Fibroblast of skin of right biceps (primary cell): ENCODE data around the gene COL6A6.
A peak's percentile ranks its signal among the peaks of the same experiment; 100 is the strongest.

Experiments
- DNase-seq: peaks from one replicate; pipeline ENCODE4 v3.0.0-alpha.2; 2013

COL6A6 gene, protein sequence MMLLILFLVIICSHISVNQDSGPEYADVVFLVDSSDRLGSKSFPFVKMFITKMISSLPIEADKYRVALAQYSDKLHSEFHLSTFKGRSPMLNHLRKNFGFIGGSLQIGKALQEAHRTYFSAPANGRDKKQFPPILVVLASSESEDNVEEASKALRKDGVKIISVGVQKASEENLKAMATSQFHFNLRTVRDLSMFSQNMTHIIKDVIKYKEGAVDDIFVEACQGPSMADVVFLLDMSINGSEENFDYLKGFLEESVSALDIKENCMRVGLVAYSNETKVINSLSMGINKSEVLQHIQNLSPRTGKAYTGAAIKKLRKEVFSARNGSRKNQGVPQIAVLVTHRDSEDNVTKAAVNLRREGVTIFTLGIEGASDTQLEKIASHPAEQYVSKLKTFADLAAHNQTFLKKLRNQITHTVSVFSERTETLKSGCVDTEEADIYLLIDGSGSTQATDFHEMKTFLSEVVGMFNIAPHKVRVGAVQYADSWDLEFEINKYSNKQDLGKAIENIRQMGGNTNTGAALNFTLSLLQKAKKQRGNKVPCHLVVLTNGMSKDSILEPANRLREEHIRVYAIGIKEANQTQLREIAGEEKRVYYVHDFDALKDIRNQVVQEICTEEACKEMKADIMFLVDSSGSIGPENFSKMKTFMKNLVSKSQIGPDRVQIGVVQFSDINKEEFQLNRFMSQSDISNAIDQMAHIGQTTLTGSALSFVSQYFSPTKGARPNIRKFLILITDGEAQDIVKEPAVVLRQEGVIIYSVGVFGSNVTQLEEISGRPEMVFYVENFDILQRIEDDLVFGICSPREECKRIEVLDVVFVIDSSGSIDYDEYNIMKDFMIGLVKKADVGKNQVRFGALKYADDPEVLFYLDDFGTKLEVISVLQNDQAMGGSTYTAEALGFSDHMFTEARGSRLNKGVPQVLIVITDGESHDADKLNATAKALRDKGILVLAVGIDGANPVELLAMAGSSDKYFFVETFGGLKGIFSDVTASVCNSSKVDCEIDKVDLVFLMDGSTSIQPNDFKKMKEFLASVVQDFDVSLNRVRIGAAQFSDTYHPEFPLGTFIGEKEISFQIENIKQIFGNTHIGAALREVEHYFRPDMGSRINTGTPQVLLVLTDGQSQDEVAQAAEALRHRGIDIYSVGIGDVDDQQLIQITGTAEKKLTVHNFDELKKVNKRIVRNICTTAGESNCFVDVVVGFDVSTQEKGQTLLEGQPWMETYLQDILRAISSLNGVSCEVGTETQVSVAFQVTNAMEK (N-terminal part only)

DNA sequence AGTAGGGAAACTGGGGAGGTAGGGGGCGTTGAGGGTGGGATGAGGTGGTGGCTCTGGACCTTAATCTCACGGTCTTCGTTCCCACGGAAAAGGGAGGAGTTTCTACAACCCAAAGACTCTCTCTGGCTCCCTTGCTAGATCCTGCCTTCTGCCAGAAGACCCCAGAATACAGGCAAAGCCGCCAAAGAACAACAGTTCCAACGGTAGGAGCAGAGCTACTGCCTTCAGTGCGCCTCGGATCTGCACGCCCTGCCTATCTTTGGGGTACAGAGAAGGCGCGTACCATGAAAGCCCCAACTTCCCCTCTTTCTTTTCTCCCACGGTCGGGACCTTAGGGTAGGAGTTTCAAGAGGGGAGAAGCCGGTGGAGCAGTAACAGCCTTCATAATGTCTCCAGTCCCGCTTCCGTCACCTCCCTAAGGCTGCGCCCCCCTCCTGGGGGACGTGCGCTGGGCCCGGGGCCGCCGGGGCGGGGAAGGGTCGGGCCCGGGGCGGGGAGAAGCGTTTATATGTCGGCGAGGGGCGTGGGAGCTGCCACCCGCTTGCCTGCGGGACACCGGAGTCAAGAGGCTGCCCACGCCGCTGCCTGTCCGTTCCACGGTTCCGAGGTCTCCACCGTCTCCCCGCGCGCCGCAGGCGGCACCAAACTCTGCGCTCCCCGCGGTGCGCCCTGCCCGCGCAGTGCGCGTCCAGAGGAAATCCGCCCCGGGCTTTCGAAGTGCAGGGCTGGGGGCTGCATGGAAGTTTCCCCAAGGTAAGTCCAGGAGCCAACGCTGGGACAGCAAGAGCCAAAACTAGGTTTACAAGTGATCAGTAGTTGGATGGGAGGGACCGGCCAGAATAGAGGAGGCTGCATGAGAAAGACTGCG lies at the start of gene COL6A6:
Gene COL6A6 (plus strand): TSS at position 533 of the 868 bp plus-strand sequence. CDS start 43,188 bp downstream, outside the sequence.
- DNase-seq: peak; percentile 23

DNA sequence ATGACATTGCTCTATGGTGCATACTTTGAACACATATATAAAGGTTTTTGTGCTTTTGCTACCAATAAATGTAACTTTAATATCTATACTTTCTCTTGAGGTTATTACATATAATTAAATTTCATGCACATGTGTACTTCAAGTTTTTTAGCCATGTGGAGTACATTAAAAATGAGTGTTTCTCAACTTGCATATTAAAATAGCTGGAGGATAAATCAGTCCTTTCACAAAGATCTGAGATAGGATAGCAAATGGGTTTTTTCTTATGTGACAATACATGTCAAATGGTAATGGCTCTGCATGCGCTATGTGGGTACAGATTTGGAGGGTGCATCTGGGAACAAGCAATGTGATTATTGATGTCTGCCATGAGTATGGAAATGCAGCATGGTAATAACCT lies 48.7 kb upstream of the COL6A6 start:
- no peak for DNase-seq

DNA sequence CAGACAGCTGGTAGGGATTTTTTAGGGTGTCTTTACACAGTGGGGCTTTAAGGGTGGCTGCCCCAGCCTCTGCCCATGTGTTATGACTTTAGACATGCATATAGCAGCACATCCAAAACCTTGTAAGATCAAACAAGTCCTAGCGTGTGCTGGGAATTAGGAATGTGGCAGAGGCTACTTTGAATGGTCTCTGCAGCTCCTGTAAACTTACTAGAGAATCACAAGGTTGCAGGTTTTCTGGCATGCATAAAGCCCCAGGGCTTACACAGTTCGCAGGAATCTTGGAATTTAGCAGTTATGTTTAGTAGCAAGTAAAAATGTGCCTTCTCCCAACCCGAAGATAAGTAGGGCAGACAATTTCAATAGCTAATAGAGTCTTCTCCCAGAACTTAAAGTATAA lies 46.9 kb upstream of the COL6A6 start:
- peak; percentile 14 for DNase-seq

DNA sequence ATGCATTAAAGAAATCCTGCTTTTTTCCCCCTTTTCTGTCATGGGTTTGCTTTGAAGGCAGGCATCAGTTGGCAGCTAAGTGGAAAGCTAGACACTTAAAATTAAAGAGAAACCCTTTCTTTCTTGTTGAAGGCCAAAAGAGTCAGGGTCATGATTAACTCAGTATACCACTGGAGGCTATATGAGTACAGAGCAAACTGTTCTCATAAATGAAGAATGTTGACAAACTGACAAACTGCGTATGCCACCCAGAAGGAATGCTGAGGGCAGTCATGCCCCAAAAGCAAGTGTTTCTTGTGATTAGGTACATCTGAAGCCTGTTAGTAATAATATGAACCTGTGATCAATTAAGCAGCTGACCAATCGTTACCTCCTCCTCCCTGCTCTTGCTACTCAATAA lies 43.6 kb upstream of the COL6A6 start:
- DNase-seq: no peak

DNA sequence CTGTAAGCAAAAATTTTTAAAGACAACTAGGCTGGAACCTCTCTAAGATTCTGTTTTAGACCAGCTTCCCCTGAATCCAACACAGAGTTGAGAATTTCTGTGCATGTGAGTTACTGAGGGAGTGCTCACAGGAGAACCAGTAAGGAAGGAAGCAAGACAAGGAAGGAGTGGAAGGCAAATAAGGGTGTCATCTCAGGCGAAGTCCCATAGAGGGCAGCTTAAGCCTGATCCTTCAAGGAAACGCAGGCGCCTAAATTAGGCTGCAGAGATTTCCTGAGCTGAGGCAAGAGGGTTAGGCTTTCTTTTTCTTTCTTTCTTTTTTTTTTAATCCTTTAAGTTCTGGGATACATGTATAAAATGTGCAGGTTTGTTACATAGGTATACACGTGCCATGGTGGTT lies 36.2 kb upstream of the COL6A6 start:
- peak; percentile 62 for DNase-seq

DNA sequence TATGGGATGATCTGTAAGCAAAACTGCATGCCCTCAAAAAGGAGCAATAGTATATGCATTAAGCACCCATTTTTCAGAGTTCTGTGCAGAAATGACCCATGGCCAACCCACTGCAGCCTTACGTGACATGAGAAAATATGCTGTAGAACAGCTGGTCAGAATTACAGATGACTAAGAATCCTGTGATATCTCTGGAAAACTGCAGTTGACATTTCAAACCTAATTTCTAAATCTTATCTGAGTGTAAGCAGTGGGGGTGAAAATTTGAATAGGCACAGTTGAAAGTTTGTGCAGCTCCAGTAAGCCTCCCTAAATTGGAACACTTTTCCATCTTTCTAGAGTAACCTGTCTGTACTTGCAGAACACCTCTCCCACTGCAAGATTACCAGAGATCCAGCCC lies 28.7 kb upstream of the COL6A6 start:
- peak; percentile 16 for DNase-seq

DNA sequence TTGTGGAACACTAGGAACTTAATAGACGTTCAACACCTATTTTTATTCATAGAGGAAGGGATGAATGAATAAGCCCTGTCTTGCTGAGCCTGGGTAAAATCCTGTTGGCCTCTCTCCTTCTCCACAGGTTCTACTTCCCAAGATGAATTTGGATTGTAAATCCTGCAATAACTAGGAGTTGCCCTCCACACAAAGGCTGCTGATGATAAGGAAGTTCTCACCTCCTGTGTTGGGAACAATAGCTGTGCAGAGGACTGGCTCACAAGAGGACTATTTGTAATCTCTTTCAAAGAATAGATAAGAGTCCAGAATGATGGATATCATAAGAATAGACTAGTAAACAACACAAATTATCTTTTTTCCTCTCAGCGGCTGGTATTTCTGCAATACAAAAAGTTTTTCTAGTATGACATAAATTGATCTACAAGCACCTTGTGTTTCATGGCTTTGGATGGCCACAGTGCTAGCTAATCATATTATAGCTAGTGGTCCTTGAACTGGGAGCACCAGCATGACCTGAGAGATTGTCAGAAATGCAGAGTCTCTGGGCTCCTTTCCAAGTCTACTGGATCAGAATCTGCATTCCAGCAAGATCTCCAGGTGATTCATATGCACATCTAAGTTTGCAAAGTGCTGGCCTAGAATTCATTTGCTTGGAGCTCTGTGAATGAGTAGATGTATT lies 28.1 kb upstream of the COL6A6 start:
- DNase-seq: no peak

DNA sequence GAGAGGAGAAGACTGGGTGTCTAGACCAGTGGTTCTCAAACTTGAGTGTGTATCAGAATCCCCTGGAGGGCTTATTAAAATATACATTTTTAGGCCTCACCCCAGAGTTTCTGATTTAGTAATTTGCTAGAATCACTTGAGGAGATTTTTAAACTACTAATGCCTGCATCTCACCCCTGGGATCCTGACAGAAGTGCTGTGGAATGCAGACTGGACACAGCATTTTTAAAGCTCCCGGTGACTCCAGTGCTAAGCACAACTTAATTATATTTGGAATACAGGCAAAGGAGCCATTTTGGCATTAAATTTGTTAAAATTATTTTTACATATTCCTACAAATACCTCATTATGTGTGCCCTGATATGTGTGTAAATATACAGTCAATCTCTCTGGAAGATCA lies 26.7 kb upstream of the COL6A6 start:
- peak; percentile 57 for DNase-seq

DNA sequence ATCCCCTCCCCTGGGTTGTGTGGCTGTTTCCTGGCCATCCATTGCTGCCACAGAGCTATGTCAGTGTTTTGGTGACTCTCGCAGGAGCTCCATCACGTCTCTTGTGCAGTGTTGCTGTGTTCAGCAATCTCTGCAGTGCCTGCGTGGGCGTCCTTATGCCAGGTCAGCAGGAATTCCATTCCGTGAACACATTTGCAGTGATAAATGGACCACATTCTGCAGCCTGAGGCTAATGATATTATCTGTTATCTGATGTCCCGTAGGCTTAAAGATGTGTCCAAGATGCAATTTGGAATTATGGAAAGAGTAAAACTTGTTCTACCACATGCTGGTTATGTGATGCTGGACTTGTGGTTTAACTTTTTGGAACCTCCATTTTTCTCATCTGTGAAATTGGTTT lies 25.5 kb upstream of the COL6A6 start:
- DNase-seq: no peak

DNA sequence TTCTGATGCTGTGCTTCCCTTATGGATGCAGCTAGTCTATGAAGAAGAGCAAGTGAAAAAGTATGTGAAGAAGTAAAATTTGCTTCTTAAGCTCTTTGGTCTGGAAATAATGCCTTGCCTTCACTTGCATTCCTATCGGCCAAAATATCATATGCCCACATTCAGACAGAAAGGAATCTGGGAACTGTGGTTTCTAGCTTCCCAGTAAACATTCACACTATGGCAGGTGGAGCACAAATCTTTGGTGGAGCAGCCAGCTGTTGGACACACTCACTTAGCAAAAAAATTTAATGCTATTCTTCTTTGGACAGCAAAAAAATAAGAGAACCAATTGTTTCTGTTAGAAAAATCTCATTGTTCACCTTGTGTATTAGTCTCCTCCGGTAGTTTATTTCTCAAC lies 12.3 kb upstream of the COL6A6 start:
- DNase-seq: no peak

DNA sequence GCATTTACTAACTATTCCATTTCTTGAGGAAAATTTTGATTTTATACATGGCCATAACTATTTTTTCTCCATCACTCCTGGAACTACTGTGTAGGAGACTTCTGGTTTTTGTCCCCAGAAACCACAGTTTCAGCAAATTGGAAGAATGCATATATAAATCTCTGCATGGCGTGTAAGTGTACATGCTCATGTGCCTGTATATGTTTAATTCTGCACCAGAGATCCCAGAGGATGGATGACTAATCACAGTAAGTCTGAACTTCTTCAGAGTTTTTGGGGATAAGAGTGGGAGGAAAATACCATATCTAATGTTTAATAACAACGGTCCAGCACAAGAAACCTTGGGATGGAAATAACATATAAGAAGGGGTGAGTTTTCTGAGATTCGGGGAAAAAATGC lies 10.9 kb upstream of the COL6A6 start:
- peak; percentile 49 for DNase-seq

DNA sequence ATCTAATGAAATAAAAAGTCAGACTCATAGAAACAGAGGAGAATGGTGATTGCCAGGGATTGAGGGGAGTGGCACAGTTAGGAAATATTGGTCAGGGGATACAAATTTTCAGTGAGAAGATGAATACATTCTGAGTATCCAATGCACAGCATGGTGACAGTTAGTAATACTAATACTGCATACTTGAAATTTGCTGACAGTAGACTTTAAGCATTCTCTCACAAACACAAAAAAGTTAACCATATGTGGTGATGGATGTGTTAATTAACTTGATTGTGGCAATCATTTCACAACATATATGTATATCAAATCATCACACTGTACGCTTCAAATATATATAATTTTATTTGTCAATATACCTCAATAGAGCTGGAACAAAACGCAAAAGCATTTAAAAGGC lies 9.2 kb upstream of the COL6A6 start:
- DNase-seq: no peak

DNA sequence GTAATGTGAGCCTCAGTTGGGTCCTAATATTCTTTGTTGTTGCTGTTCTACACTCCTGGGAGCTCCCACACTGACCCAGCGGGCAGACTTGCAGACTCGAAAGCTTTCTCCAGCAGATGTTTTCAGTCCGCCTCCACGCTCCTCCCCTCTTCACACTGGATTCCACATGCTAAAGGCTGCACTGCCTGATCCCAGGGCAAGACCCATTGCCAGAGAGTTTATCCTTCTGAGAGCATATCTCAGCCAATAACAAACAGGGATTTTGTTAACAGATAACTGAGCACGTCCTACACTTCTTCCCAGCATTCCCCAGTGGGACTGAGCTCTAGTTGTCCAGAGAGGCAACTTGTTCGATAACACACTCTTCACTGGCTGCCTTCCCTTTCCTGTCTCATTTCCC lies 8.0 kb upstream of the COL6A6 start:
- no peak for DNase-seq

DNA sequence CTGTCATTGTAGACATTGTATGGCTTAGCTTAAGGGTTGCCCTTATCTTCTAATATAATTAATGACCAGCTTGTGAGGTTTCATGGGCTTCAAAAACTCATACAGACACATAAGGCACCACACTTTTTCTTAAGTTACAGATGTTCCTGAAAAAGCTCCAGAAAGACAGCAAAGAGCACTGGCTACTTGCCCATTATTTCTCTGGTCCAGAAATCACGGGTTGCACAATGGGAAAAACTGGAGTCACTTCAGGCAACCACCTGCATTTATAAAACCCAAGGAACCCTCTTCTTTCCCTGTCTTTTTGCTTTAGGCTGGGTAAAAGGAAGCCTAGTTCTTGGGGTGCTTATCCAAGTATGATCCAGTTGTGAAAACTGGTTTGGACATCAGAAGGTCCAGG lies 2.3 kb upstream of the COL6A6 start:
- no peak for DNase-seq

DNA sequence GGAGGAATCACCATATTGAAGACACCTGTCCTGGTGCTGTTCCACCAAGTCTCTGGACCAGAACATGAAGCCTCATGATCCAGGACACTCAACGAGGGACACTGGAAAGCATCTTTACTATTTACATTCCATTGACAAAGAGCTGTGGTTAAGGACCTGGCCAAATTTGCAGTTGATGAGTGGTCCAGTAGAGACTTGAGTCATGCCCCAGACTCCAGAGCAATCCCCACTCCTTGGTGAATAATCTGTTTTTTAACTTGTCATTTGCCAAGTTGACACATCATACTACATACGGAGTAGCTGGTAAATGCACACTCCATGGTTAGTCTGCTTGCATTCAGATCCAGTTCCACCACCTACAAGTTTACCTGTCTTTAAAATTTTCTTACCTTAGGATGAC lies 1.2 kb upstream of the COL6A6 start:
- peak; percentile 65 for DNase-seq

DNA sequence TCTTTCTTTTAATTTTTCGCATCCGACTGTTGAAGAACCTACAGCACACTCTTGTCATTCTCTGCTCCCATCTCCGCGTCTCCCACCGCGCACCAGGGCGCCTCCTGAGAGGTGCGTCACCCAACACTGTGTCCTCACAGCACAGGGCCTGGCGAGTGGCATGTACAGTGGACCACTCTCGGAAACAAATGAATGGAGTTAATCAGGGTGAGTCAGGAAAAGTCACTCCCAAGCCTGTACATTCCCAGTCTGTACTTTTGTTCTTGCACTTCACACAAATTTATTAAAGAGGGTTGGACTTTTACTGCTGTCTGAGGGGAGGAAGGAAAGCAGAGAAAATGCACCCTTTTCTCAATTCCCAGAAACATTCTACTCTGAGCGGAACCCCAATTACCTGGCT lies 625 bp downstream of the COL6A6 start:
- peak; percentile 51 for DNase-seq

DNA sequence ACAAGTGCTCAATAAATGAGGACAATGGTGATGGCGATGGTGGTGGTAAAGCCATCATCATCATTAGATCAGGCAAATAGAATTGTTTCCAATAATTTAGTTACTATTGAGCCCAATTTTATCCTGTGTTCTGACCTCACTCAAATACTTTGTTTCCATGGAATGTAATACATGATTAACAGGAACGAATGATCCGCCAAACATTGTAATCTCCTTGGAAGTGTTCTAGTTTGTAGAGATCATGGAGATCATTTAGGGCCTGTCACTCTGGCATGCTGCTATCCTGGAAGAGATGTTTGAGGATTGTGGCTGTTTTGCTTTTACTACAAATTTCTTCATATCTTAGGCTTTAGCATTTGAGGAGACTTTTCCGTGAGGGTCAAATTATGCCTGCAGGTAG lies 2.8 kb downstream of the COL6A6 start:
- DNase-seq: no peak

DNA sequence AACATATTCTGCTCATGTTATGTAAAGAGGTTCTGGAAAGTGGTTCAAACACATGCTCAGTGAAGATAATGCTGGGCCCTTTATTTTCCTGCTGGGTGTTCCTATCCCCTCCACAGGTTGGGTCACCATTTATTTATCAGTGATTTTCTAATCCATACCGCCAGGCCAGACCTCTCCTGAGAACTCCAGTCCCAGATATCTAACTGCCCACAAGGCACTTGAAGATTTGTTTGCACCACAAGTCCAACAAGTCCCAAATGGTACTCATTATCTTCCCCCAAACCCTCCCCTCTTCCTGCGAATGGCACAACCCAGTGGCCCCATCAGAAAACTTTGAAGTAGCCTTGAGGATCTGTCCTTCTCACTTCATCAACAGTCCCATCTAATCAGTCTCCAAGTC lies 5.4 kb downstream of the COL6A6 start:
- no peak for DNase-seq

DNA sequence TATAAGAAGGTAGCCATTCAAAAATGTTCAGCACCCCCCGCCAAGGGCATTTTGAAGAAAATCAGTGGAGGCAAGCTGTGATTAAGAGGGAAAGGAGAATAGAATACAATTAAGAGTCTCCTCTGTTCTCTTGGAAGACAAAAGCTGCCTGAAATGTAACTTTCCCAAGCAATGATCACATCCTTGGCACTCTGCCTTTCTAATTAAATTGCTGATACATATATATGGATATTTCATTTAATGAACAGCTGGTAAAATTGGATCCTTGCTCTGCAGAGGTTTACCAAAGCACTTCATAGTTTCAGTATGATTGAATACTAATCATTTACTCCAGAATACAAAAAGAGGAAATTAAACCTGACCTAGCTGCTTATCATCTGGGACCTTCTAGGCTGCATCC lies 10.4 kb downstream of the COL6A6 start:
- no peak for DNase-seq

DNA sequence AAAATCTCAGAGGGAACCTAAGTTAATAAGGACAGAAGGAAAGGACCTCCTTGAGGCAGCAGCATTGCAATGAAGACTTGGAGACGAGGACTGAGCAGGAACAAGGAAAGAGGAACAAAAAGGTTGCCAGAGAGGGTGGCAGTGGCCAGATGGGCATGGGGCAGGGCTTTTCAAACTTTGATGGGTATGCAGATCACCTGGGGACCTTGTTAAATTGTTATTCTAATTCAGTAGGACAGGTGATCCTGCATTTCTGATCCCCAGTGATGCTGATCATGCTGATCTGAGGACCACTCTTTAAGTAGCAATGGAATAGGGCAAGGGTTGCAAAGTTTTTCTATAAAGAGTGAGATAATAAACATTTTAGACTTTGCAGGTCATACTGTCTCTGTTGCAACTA lies 11.1 kb downstream of the COL6A6 start:
- no peak for DNase-seq

DNA sequence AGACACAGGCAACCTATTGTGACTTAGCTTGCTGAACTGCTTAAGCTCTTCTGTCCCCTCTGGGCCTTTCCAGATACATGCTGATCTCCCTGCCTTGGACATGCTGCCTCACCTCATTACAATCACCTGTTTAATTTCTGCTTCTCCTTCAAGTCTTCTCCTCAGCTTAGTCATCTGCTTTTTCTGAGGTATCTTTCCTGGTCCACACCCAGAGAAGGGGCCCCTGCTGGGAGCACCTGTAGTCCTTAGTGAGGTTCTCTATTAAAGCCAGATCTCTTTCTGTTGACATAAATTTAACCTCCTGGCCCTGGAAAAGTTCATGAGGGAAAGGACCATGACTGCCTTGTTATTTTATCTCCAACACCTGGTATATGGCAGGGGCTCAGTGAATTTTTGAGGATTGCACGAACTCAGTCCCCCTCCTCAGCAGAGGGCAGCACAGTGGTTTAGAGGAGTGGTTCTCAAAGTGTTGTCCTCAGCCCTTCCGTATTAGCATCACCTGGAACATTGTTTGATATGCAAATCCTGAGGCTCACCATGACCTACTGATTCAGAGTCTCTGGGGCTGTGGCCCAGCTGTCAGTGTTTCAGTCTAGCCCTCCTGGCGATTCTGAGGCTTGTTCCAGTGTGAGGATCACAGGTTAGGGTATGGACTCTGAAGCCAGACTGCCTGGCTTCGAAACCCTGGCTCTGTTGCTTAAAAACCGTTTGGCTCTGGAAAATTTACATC lies 12.7 kb downstream of the COL6A6 start:
- DNase-seq: no peak
